GM21367 (cell line): Measurements from ENCODE around the gene CCDC12.

Experiments used
- ATAC-seq: cut with Tn5 transposase; IDR thresholded peaks from one replicate; pipeline ENCODE4 v1.9.1; 2021; ENCODE audit not compliant: unreplicated experiment

Gene CCDC12

GRCh38 chr3:46939578-46940445 lies 36.7 kb downstream of the CCDC12 start:
- ATAC-seq, result no peak

GRCh38 chr3:46938118-46938517 lies 38.4 kb downstream of the CCDC12 start:
- ATAC-seq, result no peak

GRCh38 chr3:46936733-46937250 lies 39.8 kb downstream of the CCDC12 start:
- ATAC-seq, result no peak

GRCh38 chr3:46935989-46936558 lies 40.5 kb downstream of the CCDC12 start:
- ATAC-seq, result no peak

GRCh38 chr3:46935168-46935858 lies 41.2 kb downstream of the CCDC12 start:
- ATAC-seq, result no peak

DNA sequence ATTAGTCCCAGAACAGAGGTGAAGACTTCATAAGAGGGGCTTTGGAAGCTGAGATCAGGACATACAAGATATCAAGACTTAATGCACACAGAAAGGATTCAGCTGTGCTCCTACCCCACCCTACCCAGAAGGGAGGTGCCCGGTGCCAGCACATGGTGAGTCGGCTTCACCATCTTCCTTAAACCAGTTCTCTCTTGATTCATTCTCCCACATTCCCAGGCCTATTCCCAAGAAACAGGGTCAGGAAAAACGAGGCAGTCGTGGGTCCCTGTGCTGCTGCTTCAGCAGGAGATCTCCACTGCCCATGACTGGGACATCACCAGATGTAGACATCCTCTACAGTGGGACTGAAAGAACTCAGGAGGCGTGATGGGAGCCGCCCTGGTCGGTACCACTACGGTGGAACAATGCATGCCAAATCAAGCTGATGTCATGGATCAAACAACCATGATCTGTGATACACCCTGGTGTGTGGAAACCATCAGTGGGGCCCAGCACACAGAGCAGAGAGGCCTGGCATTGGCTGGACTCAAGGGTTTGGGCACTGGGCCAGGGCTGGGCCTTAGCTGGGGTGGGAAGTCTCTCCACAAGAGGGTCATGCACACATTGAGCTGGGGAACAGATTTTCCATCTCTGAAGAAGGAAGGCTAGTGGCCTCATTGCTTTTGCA lies 41.9 kb downstream of the CCDC12 start:
- ATAC-seq, result no peak

DNA sequence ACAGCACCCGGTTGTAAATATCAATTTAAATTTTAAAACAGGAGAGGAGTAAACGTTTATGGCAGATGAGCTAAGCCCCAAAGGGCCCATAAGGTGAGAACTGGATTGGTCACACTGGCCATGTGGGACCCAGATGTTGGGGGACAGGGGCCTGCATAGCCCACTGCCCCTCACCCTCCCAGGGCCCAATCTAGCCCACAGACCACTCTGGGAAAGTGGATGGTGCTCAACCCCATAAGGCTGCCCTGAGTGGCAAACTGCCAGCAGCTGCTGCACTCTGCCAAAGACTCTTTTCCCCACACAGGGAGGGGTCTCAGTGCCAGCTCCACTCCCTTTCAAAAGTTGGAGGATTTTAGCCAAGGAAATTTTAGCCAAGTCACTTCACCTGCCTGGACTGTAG lies 42.5 kb downstream of the CCDC12 start:
- ATAC-seq, result no peak

- ATAC-seq, result no peak
These were observed 43.3 kb downstream of the CCDC12 start for GRCh38 chr3:46933261-46933660.

DNA sequence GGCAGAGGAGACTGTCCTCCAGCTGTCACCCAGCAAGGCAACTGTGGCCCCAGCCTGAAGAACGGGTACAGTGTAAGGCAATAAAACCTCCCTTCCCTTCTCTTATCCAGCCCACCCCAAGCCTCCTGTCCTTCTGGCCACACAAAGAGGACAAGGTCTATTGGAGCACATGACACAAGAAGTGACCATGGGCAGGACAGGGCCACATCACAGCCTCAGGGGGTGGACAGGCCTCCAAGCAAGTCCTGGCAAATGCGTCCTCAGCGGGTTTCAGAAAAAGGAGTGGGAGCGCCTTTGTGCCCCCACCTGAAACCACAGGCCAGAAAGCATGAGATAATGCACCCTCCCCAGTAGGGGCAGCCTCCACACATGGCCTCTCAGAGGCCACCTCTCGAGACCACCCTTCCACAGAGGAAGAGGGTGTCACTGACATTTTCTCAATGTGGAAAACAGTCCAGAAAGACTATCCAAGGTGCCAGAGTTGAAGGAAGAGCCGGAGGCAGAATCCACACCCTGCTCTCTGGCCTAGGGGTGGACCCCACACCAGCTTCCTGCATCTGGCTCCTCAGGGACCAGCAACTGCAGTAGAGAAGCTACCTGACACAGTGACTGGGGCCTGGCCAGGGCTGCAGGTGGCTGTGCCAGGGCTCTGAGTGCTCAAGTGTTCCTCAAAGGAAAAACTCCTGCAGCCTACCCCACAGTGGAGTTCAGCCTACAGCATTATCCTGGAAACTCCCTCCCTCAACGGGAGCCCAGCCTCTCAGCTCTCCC lies 43.9 kb downstream of the CCDC12 start:
- ATAC-seq, result no peak

DNA sequence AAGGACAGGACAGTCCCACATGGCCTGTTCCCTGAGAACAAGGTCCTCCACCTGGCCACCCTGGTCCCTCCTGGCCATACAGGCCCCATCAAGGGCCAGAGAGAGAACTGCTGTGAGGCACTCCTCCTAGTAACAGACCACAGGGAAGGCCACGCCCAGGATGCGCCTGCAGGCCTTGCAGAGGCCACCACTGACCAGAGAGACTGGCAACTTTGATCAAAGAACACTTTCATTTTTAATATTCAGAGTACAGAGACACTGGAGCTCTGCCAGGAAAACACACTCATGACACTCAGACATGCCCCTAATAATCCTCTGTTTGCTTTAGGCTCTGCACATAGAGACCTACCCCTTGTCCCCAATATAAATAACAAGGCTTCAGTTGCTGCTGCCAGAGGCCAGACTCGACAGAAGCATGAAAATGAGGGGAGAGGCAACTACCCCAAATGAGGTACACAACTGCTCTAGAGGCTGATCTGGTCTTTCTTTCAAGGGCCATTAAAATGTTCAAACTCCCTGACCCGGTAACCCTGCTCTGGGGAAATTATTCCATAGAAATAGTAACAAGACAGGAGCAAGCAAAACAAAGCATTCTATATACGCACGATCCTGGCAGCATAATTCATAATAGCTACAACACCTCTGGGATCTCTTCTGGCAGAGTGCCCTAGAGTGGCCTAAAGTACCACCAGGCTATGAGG lies 44.8 kb downstream of the CCDC12 start:
- no peak for ATAC-seq

DNA sequence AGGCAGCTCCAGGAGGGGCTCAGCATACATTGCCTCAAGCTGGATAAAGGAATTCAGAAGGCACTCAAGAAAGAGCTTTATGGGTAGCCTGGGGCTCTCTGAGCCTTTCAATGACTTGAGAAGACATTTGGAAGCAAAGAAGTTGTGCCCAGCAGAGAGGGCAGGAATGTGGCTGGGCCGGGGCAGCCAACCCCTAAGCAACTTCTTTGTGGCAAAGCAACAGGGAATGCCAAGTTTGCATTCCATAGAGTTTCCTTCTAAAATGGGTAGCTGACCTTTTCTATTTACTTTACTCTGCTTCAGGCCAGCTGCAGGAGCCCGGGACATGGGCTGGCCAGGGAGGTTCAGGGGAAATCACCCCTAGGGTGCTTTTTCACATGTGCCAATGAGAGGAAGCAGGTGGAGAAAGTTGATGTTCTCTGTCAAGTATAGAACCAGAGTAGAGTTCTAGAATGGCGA lies 45.6 kb downstream of the CCDC12 start:
- ATAC-seq, result no peak

- ATAC-seq, result no peak
These were observed 46.2 kb downstream of the CCDC12 start for GRCh38 chr3:46930166-46930944.

DNA sequence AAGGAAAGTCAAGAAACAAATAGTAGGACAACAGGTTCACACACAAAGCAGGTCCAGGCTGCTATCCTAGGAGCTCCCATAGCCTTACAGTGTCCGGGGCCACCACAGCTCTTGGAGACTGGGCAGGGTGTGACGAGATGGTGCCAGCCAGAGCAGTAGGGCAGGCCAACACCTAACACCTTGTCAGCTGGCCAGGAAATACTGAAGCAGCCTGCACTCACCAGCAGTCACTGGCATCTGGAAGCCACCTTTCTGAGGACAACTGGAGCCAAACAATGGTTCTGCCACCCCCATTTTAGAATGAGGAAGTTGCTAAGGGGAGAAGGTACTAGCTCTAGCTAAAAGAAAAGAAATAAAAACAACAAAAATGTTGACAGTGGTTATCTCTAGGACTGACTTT lies 47.2 kb downstream of the CCDC12 start:
- ATAC-seq, result no peak

GRCh38 chr3:46928282-46928681 lies 48.3 kb downstream of the CCDC12 start:
- ATAC-seq, result no peak

DNA sequence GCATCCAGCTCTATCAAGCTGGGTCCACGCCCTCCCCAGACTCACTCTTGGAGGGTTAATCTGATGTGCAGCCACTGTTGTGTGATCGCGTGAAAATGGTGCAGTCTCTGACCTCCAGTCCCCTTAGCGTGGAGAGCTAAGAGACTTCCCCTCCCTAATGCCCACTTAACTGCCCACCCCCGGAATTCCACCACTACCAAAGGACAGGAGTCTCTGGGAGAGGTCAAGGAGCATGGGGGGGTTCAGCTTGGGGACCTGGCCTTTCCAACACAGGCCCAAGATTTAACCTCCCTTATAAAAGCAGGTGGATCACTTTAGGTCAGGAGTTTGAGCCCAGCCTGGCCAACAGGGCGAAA lies 48.8 kb downstream of the CCDC12 start:
- no peak for ATAC-seq

DNA sequence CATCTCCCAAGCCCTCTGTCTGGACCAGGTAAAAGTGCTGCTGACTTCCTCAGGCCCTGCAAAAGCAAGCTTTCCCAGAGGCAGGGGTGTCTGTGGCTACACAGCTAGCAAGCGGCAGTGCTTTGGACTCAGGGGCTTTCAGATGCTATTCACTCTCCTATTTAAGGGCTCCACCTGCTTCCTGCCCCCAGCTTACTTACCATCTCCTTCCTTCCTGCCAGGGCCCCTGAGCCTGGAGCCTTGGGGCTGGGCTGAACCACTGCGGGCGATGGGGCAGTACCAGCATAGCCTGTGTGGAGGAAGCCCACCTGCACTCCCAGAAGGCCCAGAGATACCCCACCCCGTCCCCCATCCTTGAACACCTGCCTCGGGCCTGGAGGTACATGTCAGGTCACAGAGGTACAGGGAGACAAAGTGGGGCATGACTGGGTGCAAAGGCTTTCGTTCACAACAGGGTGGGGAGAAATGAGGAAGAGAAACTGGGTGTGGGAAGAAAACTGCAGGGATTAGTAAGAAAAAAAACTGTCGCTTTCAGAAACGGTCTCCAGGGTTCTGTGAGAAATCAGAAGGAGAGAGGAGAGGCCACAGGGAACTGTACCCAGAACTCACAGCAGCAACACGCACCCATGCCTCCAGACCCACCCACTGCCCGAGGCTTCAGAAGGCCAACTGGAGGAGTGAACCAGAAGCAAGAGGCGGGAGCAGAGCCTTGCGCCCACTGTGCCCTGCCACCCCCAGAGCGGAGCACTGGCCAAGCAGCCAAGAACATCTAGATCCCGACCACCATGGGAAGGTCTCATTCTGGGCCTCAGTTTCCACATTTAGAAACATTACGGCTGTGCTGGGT lies 49.5 kb downstream of the CCDC12 start:
- ATAC-seq, result peak; percentile 42

DNA sequence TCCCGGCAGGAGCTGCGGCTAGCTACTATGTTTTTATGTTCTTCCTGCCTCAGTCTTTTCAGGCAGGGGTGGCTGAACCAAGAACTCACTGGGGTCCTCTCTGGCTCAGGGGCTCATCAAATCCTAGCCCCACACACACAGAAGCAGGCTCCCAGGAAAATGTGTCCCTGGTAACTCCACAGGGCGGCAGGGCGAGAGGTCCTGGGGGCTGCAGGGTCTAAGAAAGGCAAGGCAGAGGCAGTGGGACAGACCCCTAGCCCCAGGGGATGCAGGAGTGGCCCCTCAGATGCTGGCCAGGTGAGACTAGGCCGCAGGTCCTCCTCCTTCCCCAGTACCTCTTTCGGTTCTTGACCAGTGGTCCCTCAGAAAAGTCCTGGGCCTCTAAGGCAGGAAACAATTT lies 50.1 kb downstream of the CCDC12 start:
- no peak for ATAC-seq

DNA sequence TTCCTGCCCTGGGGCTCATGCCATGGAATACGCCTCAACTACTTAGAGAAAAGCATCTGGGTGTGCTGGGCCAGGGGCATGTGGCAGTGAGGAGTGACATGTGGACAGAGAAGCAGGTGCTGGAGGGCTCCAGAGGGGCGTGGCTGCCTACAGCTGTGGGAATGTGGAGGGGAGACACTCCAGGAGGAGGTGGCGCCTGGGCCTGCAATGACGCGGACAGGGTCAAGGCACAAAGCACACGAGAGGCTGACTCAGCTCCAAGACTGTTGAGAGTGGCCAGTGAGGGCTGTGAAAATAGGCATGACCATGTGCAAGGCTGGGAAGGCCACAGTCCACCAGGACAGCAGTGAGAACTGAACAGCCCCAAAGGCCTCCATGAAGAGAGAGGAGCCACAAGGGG lies 50.5 kb downstream of the CCDC12 start:
- no peak for ATAC-seq
